DOHH2 (cell line): ENCODE measurements around the gene CYP4A22.

Experiments
- H3F3A ChIP-seq: fragments of 200-600 bp; sonication (generic), shearing (Covaris generic); 2 replicates; pipeline ENCODE4 v1.6.0; 2016; ENCODE audit warnings: antibody characterized with exemption, mild to moderate bottlenecking; ENCODE audit not compliant: control insufficient read depth, insufficient read depth
- H3K27ac ChIP-seq: fragments of 200-600 bp; sonication (generic); 2 replicates; pipeline ENCODE4 v1.5.1; 2014; ENCODE audit warnings: low read depth, mild to moderate bottlenecking, low read length, moderate library complexity
- H3K27me3 ChIP-seq: fragments of 200-600 bp; sonication (generic); 2 replicates; pipeline ENCODE4 v1.6.1; 2014; ENCODE audit warnings: mild to moderate bottlenecking, low read length, mixed read lengths; ENCODE audit not compliant: control insufficient read depth
- H3K36me3 ChIP-seq: fragments of 200-600 bp; sonication (generic); 2 replicates; pipeline ENCODE4 v1.6.1; 2014; ENCODE audit warnings: mild to moderate bottlenecking, low read length, moderate library complexity, mixed read lengths; ENCODE audit not compliant: control insufficient read depth
- H3K4me1 ChIP-seq: fragments of 200-600 bp; sonication (generic); 2 replicates; pipeline ENCODE4 v1.6.1; 2014; ENCODE audit warnings: mild to moderate bottlenecking, low read length, mixed read lengths; ENCODE audit not compliant: control insufficient read depth
- H3K4me2 ChIP-seq: fragments of 200-600 bp; sonication (generic); 2 replicates; pipeline ENCODE4 v1.6.0; 2014; ENCODE audit warnings: mild to moderate bottlenecking, low read length, moderate library complexity
- H3K4me3 ChIP-seq: fragments of 200-600 bp; sonication (generic); 2 replicates; pipeline ENCODE4 v1.5.1; 2014; ENCODE audit warnings: mild to moderate bottlenecking, low read length, mixed read lengths
- H3K79me2 ChIP-seq: fragments of 200-600 bp; sonication (generic); 2 replicates; pipeline ENCODE4 v1.6.1; 2014; ENCODE audit warnings: mild to moderate bottlenecking, low read length, mixed read lengths; ENCODE audit not compliant: control insufficient read depth
- H3K9me2 ChIP-seq: fragments of 200-600 bp; sonication (generic); replicated peaks from 2 replicates; pipeline ENCODE4 v1.6.1; 2014; ENCODE audit warnings: mild to moderate bottlenecking, low read length, mixed read lengths; ENCODE audit not compliant: control insufficient read depth
- H3K9me3 ChIP-seq: fragments of 200-600 bp; sonication (generic); 2 replicates; pipeline ENCODE4 v1.6.1; 2014; ENCODE audit warnings: antibody characterized with exemption, low read length, mixed read lengths; ENCODE audit not compliant: control insufficient read depth, insufficient read depth
- H4K20me1 ChIP-seq: fragments of 200-600 bp; sonication (generic); 2 replicates; pipeline ENCODE4 v1.6.0; 2014; ENCODE audit warnings: low read depth, mild to moderate bottlenecking, antibody characterized with exemption, low read length, moderate library complexity; ENCODE audit not compliant: control insufficient read depth, insufficient read depth
- EZH2phosphoT487 ChIP-seq: fragments of 200-600 bp; sonication (generic); IDR thresholded peaks from 2 replicates; pipeline ENCODE4 v1.6.1; 2017; ENCODE audit warnings: borderline replicate concordance, mild to moderate bottlenecking, antibody characterized with exemption, low read length, moderate library complexity, mixed read lengths
- TF ChIP-seq, protein P1 (sequence below): fragments of 200-600 bp; sonication (generic); IDR thresholded peaks from one replicate; pipeline ENCODE4 v1.5.1; 2014; ENCODE audit warnings: antibody characterized with exemption, mild to moderate bottlenecking, low read depth, low read length; ENCODE audit not compliant: poor library complexity, severe bottlenecking

CYP4A22 gene

DNA sequence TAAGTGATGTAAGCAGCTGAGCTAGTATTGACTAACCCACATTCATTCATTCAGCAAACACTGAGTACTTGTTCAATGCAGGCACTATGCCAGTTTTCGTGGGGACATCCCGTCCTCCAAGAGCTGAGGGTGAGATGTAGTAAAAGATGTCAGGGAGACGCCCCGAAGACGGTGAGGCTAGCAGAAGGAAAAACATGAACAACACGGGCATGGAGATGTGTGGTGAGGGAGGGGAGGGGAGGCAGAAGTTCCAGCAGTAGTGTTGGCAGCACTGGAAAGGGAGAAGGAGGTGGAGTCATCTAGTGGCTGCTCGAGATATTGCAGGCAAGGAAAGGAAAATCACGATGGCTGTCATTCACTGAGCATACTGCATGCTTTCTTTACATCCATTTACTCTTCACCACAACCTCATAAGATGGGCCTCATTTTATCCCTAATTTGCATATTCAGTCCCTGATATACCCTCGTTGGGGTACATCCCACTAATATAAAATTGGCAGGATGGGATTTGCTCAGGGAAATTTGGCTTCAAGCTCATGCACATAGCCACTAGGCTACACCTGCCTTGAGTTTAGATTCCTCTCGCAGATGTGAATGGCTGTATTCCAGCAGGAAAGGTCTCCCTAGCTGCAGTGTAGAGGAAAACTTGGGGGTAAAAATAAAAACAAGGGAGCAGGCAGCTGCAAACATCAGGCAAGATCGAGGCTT lies 38.1 kb downstream of the CYP4A22 start:
- H3K79me2 ChIP-seq, result no peaks in the 10 kb centered on the region
- H3K36me3 ChIP-seq, result no peaks in the 10 kb centered on the region
- no peaks in the 10 kb centered on the region for H3K9me2 ChIP-seq
- H3K4me3 ChIP-seq, result no peak overlapping the region
- peaks cover 6% of the 10 kb centered on the region for H3K27me3 ChIP-seq
- peaks cover 4% of the 10 kb centered on the region for H3K4me1 ChIP-seq
- no peak overlapping the region for H3K4me2 ChIP-seq
- TF ChIP-seq, protein P1, sequence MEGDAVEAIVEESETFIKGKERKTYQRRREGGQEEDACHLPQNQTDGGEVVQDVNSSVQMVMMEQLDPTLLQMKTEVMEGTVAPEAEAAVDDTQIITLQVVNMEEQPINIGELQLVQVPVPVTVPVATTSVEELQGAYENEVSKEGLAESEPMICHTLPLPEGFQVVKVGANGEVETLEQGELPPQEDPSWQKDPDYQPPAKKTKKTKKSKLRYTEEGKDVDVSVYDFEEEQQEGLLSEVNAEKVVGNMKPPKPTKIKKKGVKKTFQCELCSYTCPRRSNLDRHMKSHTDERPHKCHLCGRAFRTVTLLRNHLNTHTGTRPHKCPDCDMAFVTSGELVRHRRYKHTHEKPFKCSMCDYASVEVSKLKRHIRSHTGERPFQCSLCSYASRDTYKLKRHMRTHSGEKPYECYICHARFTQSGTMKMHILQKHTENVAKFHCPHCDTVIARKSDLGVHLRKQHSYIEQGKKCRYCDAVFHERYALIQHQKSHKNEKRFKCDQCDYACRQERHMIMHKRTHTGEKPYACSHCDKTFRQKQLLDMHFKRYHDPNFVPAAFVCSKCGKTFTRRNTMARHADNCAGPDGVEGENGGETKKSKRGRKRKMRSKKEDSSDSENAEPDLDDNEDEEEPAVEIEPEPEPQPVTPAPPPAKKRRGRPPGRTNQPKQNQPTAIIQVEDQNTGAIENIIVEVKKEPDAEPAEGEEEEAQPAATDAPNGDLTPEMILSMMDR, result peak; percentile 92
- no peak for TF ChIP-seq EZH2phosphoT487
- H3F3A ChIP-seq, result no peaks in the 10 kb centered on the region
- no peaks in the 10 kb centered on the region for H4K20me1 ChIP-seq
- no peak overlapping the region for H3K27ac ChIP-seq
- H3K9me3 ChIP-seq, result no peaks in the 10 kb centered on the region

DNA sequence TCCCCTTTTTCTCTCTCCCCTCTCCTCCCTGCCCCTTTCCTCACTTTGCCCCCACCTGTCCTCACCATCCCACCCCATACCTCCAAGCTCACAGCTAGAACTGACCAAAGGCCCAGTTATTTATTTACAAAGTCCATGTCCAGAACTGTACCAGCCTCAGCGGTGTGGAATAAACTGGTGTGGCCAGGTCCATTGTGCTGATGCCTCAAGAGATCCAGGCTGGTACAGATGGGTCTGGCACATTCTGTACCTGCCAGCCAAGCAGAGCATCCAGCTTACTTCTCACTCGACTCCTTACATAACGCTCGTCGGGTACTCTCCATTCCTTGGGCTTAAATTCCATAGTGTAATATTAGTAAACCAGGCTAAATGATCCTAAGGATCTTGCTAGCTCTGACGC lies 40.8 kb downstream of the CYP4A22 start:
- no peak overlapping the region for H3K27ac ChIP-seq
- H3K9me3 ChIP-seq, result no peaks in the 10 kb centered on the region
- no peaks in the 10 kb centered on the region for H3K9me2 ChIP-seq
- H3K4me3 ChIP-seq, result no peak overlapping the region
- H3K4me2 ChIP-seq, result no peak overlapping the region
- no peaks in the 10 kb centered on the region for H3K79me2 ChIP-seq
- H3K4me1 ChIP-seq, result peaks cover 4% of the 10 kb centered on the region
- no peaks in the 10 kb centered on the region for H4K20me1 ChIP-seq
- H3K27me3 ChIP-seq, result peaks cover 12% of the 10 kb centered on the region
- no peaks in the 10 kb centered on the region for H3F3A ChIP-seq
- TF ChIP-seq, protein P1, result no peak
- no peak for TF ChIP-seq EZH2phosphoT487
- no peaks in the 10 kb centered on the region for H3K36me3 ChIP-seq

DNA sequence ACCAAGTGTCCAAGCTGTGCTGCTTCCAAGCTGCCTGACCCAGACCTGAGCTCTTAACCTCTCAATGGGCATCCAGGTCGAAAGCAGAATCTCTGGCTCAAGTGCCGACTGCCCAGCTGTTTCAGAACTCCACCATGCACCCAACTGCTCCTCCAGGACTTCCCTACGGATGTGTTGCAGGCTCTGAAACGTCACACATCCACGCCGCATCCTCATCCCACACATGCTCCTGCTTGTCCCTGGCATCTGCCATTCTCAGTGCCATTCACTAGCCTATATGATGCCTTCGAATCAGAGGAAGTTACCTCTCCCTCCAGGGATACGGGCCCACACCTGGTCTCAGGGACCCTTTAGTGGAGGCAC lies 41.4 kb downstream of the CYP4A22 start:
- no peak for TF ChIP-seq EZH2phosphoT487
- TF ChIP-seq, protein P1, result no peak
- Histone ChIP-seq H3K9me2 (no peaks in the 10 kb centered on the region), H3K36me3 (no peaks in the 10 kb centered on the region), H3F3A (no peaks in the 10 kb centered on the region), H3K4me2 (peak overlapping the region; percentile 76), H3K27me3 (peaks cover 12% of the 10 kb centered on the region), H3K9me3 (no peaks in the 10 kb centered on the region), H3K27ac (no peak overlapping the region), H3K79me2 (no peaks in the 10 kb centered on the region), H3K4me1 (peaks cover 4% of the 10 kb centered on the region), H3K4me3 (peak overlapping the region; percentile 54), H4K20me1 (no peaks in the 10 kb centered on the region)
